NOMO-1 (cell line): Measurements from ENCODE around the gene COX7C.
"Not testable (repeated sequence)": the region's sequence is repeated elsewhere in the genome, so short reads cannot be mapped to it uniquely, and the experiment has no call there.

Experiments
- DNase-seq, 2 experiments: peaks; one replicate each; lab custom pipeline; 2025; ENCODE audit not compliant: unreplicated experiment in 2 of 2; lab: John Stamatoyannopoulos, UW

COX7C gene

DNA sequence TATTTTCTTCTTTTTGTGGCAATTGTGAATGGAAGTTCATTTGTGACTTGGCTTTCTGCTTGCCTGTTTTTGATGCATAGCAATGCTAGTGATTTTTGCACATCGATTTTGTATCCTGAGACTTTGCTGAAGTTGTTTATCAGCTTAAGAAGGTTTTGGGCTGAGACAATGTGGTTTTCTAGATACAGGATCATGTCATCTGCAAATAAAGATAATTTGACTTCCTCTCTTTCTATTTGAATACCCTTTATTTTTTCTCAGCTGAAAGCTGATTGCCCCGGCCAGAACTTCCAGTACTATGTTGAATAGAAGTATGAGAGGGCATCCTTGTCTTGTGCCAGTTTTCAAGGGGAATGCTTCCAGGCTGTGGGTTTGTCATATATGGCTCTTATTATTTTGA is 43.0 kb downstream of the COX7C start:
- DNase-seq, result not testable (repeated sequence)

DNA sequence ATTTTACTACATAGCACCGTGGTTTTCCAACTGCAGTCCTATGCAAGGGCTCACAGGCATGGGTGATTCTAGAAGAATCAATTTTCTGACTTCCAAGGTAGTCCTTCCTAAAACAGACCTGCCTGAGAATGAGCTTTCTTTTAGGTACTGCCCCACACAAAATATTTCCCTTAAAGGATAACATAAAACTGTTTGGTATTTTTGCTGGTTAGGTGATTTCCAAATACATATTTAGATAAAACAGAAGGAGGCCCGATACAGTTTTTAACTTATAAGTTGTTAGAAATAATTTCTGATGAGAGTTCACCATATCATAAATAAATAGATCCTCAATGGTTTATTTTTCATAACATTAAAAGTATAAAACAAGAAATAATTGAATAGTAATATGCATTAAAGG is 46.4 kb downstream of the COX7C start:
- no peak for DNase-seq

DNA sequence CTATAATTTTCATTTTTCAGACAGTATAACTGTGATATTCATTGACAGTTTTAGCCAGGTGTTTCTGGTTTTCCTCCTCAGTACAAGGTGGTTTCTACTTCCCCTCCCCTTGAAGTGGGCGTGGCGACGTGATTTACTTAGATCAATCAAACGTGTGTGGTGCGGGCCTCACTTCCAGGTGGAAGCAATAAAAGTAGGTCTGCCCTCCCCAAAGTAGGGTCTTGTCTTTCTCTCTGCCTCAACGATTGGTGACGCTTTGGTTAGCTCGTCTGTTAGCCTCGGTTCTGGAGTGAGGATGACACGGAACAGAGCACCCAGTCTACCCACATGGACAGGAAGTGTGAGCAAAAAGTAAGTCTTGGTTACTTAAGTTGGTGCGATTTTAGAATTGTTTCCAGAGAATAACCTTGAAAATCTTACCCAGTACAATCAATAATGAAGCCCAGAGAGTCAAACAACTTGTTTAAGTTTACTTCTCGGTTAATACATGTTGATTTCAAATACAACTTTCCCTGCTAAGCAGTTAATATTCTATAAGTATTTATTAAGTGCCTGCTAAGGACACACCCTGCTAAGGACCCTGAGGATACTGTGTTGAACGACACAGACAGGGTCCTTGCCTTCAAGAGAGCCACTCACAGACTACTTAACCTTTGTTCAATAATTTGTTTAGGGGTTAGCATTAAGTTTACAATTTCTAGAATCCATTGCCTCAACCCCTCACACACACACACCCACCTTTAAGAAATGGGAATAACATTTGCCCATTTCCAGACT is 48.4 kb downstream of the COX7C start:
- no peak for DNase-seq

DNA sequence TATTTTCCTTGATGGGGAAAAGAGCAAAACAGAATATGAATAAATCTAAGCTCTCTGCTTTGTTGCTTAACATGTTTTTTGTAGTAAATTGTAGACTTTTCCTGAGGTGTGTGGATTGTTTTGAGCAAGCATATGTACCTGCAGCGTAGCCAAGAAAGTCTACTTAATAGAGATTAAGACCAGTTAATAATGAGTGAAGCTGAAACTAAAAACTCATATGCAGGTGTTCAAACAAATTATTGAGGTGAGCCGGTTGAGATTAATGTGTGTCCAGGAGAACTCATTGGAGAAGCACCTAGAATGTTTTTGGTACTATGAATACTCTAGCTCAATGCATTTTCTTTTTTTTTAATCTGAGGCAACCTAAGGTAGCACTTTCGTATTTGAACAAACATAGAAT is 49.2 kb downstream of the COX7C start:
- no peak for DNase-seq
